Measurements from ENCODE around the gene MYG1. TPM values are rescaled to one million over a fixed set of nuclear protein-coding genes. Genes with fewer than 3 reads are reported as not detected.

Gene MYG1
- total and polyA plus RNA-seq, 2 of the 13 experiments (the other 11 are each of a cell fraction or from before 2014, with no cell fraction given): 38.6 to 58.0 TPM

- peaks cover 5% of the 10 kb centered on the region for H3K79me2 ChIP-seq (ENCODE audit: insufficient read depth, low read length)
- peak overlapping the region; percentile 64 to 82 (median 67) for H3K4me3 ChIP-seq (replicated peaks in 1 of 3; ENCODE audit: insufficient read depth in 1 of 3, low read depth in 2 of 3, low read length in 3 of 3)
- H3K4me1 ChIP-seq (ENCODE audit: insufficient read depth, low read length): peaks cover 39% of the 10 kb centered on the region
- WGBS (ENCODE audit: low lambda C conversion rate): 52% methylated on average over 10 of the region's 10 CpGs
- H2AFZ ChIP-seq (ENCODE audit: low read length): no peak overlapping the region
- CTCF ChIA-PET (ENCODE audit: low intra/inter-chr PET ratio, low total read pairs): interaction anchor here (1.4 kb wide), 1 partner anchor 32 kb away, joined by 4 read pairs; no protein-coding TSS in a partner anchor
- peaks cover 2 to 16% of the 10 kb centered on the region in 2 experiments; a peak in 4 of 5 replicates for H3K36me3 ChIP-seq (replicated peaks in 1 of 2; ENCODE audit: control insufficient read depth in 1 of 2, insufficient read depth in 2 of 2, low read length in 2 of 2)
- H3K27ac ChIP-seq (ENCODE audit: extremely low read length, insufficient read depth, low read length): peak overlapping the region; percentile 92
- no peak for ATAC-seq
- no peaks in the 10 kb centered on the region for H3K27me3 ChIP-seq (ENCODE audit: control insufficient read depth in 1 of 2, insufficient read depth in 2 of 2, low read length in 2 of 2)
- no peak for DNase-seq (ENCODE audit: low spot score)
- POLR2A ChIA-PET: interaction anchor here (0.7 to 4.4 kb wide), 38 partner anchors 9 to 314 kb away, joined by 3 to 58 read pairs (median 5); partner anchors contain the start of genes CSAD, EIF4B, ESPL1 and MYG1
- no peaks in the 10 kb centered on the region for H4K20me1 ChIP-seq (ENCODE audit: insufficient read depth, low read length)
- intact Hi-C loops (cut with micrococcal nuclease; ENCODE audit: unreplicated experiment) (loop anchor here (2.0 kb wide), 1 partner anchor 180 kb away; the partner anchor contains the start of gene TARBP2), in situ Hi-C loops (cut with HindIII; ENCODE audit: extremely low pct_ligation_motif_present, low pct_unique_long_range_greater_than_20kb) (no loop called here)
- FAIRE-seq: no peak
- peak overlapping the region; percentile 91 for H3K9ac ChIP-seq (ENCODE audit: insufficient read depth, low read depth, low read length)
- peak overlapping the region; percentile 83 for H3K4me2 ChIP-seq (ENCODE audit: low read depth, low read length)
- TSS peak; percentile 84 for BruUV-seq (replicated peaks)
- no peaks in the 10 kb centered on the region for H3K9me3 ChIP-seq (ENCODE audit: low read length)
- TF ChIP-seq ZNF30 (CRISPR knock-in tag; IDR thresholded peaks at IDR 0.05): no peak
- no peak; the same call in 1 of the 2 replicates for TF ChIP-seq RARG (CRISPR knock-in tag; IDR thresholded peaks at IDR 0.05; ENCODE audit: low read depth)
- no peak for TF ChIP-seq ZMYM2 (CRISPR knock-in tag; IDR thresholded peaks at IDR 0.05)
- TF ChIP-seq ZNF800 (CRISPR knock-in tag; IDR thresholded peaks at IDR 0.05): no peak
- TF ChIP-seq MAFF (IDR thresholded peaks at IDR 0.05; ENCODE audit: low read depth, low read length): peak; percentile 67
- no peak for TF ChIP-seq MTF1 (CRISPR knock-in tag; IDR thresholded peaks at IDR 0.05)
- TF ChIP-seq PAWR (CRISPR knock-in tag; IDR thresholded peaks at IDR 0.05; ENCODE audit: borderline replicate concordance): no peak
- no peak for TF ChIP-seq ZNF296 (CRISPR knock-in tag; conservative IDR thresholded peaks at IDR 0.05)
- no peak for TF ChIP-seq ZNF570 (CRISPR knock-in tag; IDR thresholded peaks at IDR 0.05; ENCODE audit: borderline replicate concordance)
- peak; percentile 65; the same call in 1 of the 2 replicates for TF ChIP-seq ZNF615 (CRISPR knock-in tag; IDR thresholded peaks at IDR 0.05; ENCODE audit: borderline replicate concordance)
- no peak for TF ChIP-seq PCBP2 (optimal IDR thresholded peaks at IDR 0.05; ENCODE audit: low read depth, low read length, poor library complexity, severe bottlenecking)
- TF ChIP-seq TAF1 (CRISPR knock-in tag; IDR thresholded peaks at IDR 0.05): no peak
- no peak for TF ChIP-seq CTCF (CRISPR knock-in tag; IDR thresholded peaks at IDR 0.05)
- 0 out of 2 replicates have a peak, but pooled peaks have one; percentile 40 for TF ChIP-seq ZSCAN30 (CRISPR knock-in tag; IDR thresholded peaks at IDR 0.05)
- no peak for TF ChIP-seq DDIT3 (CRISPR knock-in tag; IDR thresholded peaks at IDR 0.05)
- TF ChIP-seq DR1 (CRISPR knock-in tag; IDR thresholded peaks at IDR 0.05): no peak
- TF ChIP-seq HMGXB4 (CRISPR knock-in tag; IDR thresholded peaks at IDR 0.05; ENCODE audit: borderline replicate concordance in 1 of 2, low read depth in 1 of 2): no peak
Measured at GRCh38 chr12:53320352-53321195, 21.1 kb downstream of the MYG1 start.

Data from HepG2 (cell line).